IMR-90 (cell line): ENCODE data around the gene ANP32A.

Source experiments
- BHLHE40 ChIP-seq: fragments of 150-350 bp; IDR thresholded peaks from 2 replicates; pipeline ENCODE4 v1.6.1; 2016; ENCODE audit warnings: mild to moderate bottlenecking, low read depth, low read length
- CEBPB ChIP-seq: IDR thresholded peaks from 2 replicates; pipeline ENCODE4 v1.6.1; 2012; ENCODE audit warnings: low read depth, low read length, improper control_type of control experiment
- FOS ChIP-seq: fragments of 150-350 bp; IDR thresholded peaks from 2 replicates; pipeline ENCODE4 v1.6.1; 2016; ENCODE audit warnings: low read depth, low read length
- MAZ ChIP-seq: IDR thresholded peaks from 2 replicates; pipeline ENCODE4 v1.6.1; 2012; ENCODE audit warnings: low read depth, mild to moderate bottlenecking, low read length, improper control_type of control experiment, moderate library complexity, borderline replicate concordance
- MXI1 ChIP-seq: IDR thresholded peaks from 2 replicates; pipeline ENCODE4 v1.6.1; 2012; ENCODE audit warnings: low read depth, mild to moderate bottlenecking, low read length, moderate library complexity, borderline replicate concordance
- POLR2A ChIP-seq: IDR thresholded peaks from 2 replicates; pipeline ENCODE4 v1.6.1; 2012; ENCODE audit warnings: mild to moderate bottlenecking, low read depth, low read length
- RAD21 ChIP-seq: IDR thresholded peaks from 2 replicates; pipeline ENCODE4 v1.6.1; 2012; ENCODE audit warnings: low read length, improper control_type of control experiment
- RCOR1 ChIP-seq: IDR thresholded peaks from 2 replicates; pipeline ENCODE4 v1.6.1; 2012; ENCODE audit warnings: mild to moderate bottlenecking, low read length, improper control_type of control experiment; ENCODE audit not compliant: insufficient replicate concordance
- SMC3 ChIP-seq: fragments of 150-350 bp; IDR thresholded peaks from 2 replicates; pipeline ENCODE4 v1.6.1; 2016; ENCODE audit warnings: low read depth, mild to moderate bottlenecking, antibody characterized with exemption, low read length, moderate library complexity
- TF ChIP-seq, protein P1 (sequence below): conservative IDR thresholded peaks from 2 replicates; pipeline ENCODE4 v1.5.1; 2012; ENCODE audit warnings: mild to moderate bottlenecking, low read depth, low read length, improper control_type of control experiment
- TF ChIP-seq, protein P2 (sequence below): fragments of 150-350 bp; IDR thresholded peaks from 2 replicates; pipeline ENCODE4 v1.6.1; 2017; ENCODE audit warnings: mild to moderate bottlenecking, antibody characterized with exemption, low read length, low read depth

DNA sequence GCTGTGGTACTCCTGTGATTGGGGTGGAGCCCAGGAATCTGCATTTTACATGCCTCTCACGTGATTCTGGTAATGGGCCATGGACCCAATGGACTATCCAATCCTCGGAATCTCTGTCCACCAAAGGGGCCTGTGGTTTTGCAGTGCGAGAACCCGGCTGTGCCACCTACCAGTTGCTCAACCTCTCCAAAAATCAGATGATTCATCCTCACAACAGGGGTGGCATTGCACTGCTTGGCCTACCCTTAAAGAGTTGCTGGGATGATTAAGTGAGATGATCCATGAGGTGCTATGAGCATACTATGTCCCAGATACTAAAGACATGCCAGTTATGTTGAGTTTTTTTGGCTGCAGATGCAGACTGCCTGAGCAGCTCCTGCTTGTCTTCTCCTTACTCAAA, 5.1 kb downstream of the ANP32A start:
- no peak for TF ChIP-seq BHLHE40
- TF ChIP-seq, protein P1, sequence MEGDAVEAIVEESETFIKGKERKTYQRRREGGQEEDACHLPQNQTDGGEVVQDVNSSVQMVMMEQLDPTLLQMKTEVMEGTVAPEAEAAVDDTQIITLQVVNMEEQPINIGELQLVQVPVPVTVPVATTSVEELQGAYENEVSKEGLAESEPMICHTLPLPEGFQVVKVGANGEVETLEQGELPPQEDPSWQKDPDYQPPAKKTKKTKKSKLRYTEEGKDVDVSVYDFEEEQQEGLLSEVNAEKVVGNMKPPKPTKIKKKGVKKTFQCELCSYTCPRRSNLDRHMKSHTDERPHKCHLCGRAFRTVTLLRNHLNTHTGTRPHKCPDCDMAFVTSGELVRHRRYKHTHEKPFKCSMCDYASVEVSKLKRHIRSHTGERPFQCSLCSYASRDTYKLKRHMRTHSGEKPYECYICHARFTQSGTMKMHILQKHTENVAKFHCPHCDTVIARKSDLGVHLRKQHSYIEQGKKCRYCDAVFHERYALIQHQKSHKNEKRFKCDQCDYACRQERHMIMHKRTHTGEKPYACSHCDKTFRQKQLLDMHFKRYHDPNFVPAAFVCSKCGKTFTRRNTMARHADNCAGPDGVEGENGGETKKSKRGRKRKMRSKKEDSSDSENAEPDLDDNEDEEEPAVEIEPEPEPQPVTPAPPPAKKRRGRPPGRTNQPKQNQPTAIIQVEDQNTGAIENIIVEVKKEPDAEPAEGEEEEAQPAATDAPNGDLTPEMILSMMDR, result no peak
- TF ChIP-seq RAD21, result no peak
- TF ChIP-seq POLR2A, result no peak
- TF ChIP-seq, protein P2, sequence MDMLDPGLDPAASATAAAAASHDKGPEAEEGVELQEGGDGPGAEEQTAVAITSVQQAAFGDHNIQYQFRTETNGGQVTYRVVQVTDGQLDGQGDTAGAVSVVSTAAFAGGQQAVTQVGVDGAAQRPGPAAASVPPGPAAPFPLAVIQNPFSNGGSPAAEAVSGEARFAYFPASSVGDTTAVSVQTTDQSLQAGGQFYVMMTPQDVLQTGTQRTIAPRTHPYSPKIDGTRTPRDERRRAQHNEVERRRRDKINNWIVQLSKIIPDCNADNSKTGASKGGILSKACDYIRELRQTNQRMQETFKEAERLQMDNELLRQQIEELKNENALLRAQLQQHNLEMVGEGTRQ, result no peak
- TF ChIP-seq FOS, result no peak
- TF ChIP-seq MXI1, result no peak
- TF ChIP-seq SMC3, result no peak
- TF ChIP-seq RCOR1, result no peak
- TF ChIP-seq CEBPB, result peak; percentile 53
- no peak for TF ChIP-seq MAZ
